Measurements from ENCODE around the gene PLEKHA7. TPM values are rescaled to one million over a fixed set of nuclear protein-coding genes. Genes with fewer than 3 reads are reported as not detected.

The PLEKHA7 gene
- total RNA-seq, 1 experiment from 2014 or later = 18.4 TPM

- no peaks in the 10 kb centered on the region for H3K36me3 ChIP-seq (ENCODE audit: low read depth, low read length)
- H4K20me1 ChIP-seq (ENCODE audit: low read length) = no peaks in the 10 kb centered on the region
- H3K9ac ChIP-seq (ENCODE audit: low read length) = no peak overlapping the region
- no peak for TF ChIP-seq EZH2phosphoT487 (IDR thresholded peaks at IDR 0.05; ENCODE audit: borderline replicate concordance, low read length)
- no peak for TF ChIP-seq CTCF (conservative IDR thresholded peaks at IDR 0.05; ENCODE audit: low read depth, low read length)
- no peak for TF ChIP-seq EZH2 (IDR thresholded peaks at IDR 0.05; ENCODE audit: low read length, unreplicated experiment)
- no peak overlapping the region for H3K4me2 ChIP-seq (ENCODE audit: low read length)
- DNase-seq (no peak), ATAC-seq (no peak)
- no TSS peak for BruUV-seq (replicated peaks)
- no peak overlapping the region for H3K27ac ChIP-seq (ENCODE audit: low read length)
- no peak overlapping the region for H2AFZ ChIP-seq (ENCODE audit: low read length)
- no peak overlapping the region for H3K4me3 ChIP-seq (ENCODE audit: low read length)
- intact Hi-C loops (cut with micrococcal nuclease) = no loop called here
- no peaks in the 10 kb centered on the region for H3K79me2 ChIP-seq (ENCODE audit: low read length)
- no peaks in the 10 kb centered on the region for H3K9me3 ChIP-seq (ENCODE audit: low read length)
- H3K27me3 ChIP-seq (ENCODE audit: low read length) = no peaks in the 10 kb centered on the region
- no peaks in the 10 kb centered on the region for H3K4me1 ChIP-seq (ENCODE audit: insufficient read depth, low read length)
- no peaks in the 10 kb centered on the region for H3F3A ChIP-seq (ENCODE audit: low read length, unreplicated experiment)
- no peaks in the 10 kb centered on the region for H3K9me2 ChIP-seq (replicated peaks; ENCODE audit: low read length)
- ChIA-PET CTCF (no interaction called here), POLR2A (ENCODE audit: unreplicated experiment) (no interaction called here)
These were observed 153.6 kb downstream of the PLEKHA7 start for GRCh38 chr11:16860617-16861016.

GRCh38 chr11:16859651-16860050 is 154.6 kb downstream of the PLEKHA7 start:
- Histone ChIP-seq H3K79me2 (ENCODE audit: low read length) (no peaks in the 10 kb centered on the region), H3K4me1 (ENCODE audit: insufficient read depth, low read length) (no peaks in the 10 kb centered on the region), H2AFZ (ENCODE audit: low read length) (no peak overlapping the region), H3K4me3 (ENCODE audit: low read length) (no peak overlapping the region), H3K4me2 (ENCODE audit: low read length) (no peak overlapping the region), H3K9me3 (ENCODE audit: low read length) (no peaks in the 10 kb centered on the region), H3K27me3 (ENCODE audit: low read length) (no peaks in the 10 kb centered on the region), H3K36me3 (ENCODE audit: low read depth, low read length) (no peaks in the 10 kb centered on the region), H4K20me1 (ENCODE audit: low read length) (no peaks in the 10 kb centered on the region), H3K9ac (ENCODE audit: low read length) (no peak overlapping the region), H3F3A (ENCODE audit: low read length, unreplicated experiment) (no peaks in the 10 kb centered on the region), H3K9me2 (replicated peaks; ENCODE audit: low read length) (no peaks in the 10 kb centered on the region), H3K27ac (ENCODE audit: low read length) (no peak overlapping the region)
- DNase-seq (no peak), ATAC-seq (no peak)
- ChIA-PET POLR2A (ENCODE audit: unreplicated experiment) (no interaction called here), CTCF (no interaction called here)
- BruUV-seq (replicated peaks) = no TSS peak
- no peak for TF ChIP-seq CTCF (conservative IDR thresholded peaks at IDR 0.05; ENCODE audit: low read depth, low read length)
- no peak for TF ChIP-seq EZH2 (IDR thresholded peaks at IDR 0.05; ENCODE audit: low read length, unreplicated experiment)
- TF ChIP-seq EZH2phosphoT487 (IDR thresholded peaks at IDR 0.05; ENCODE audit: borderline replicate concordance, low read length) = no peak
- intact Hi-C loops (cut with micrococcal nuclease) = no loop called here

- no peak overlapping the region for H3K4me2 ChIP-seq (ENCODE audit: low read length)
- H2AFZ ChIP-seq (ENCODE audit: low read length) = no peak overlapping the region
- no peaks in the 10 kb centered on the region for H3F3A ChIP-seq (ENCODE audit: low read length, unreplicated experiment)
- no peaks in the 10 kb centered on the region for H4K20me1 ChIP-seq (ENCODE audit: low read length)
- H3K79me2 ChIP-seq (ENCODE audit: low read length) = no peaks in the 10 kb centered on the region
- no TSS peak for BruUV-seq (replicated peaks)
- H3K9me3 ChIP-seq (ENCODE audit: low read length) = no peaks in the 10 kb centered on the region
- H3K9me2 ChIP-seq (replicated peaks; ENCODE audit: low read length) = no peaks in the 10 kb centered on the region
- no peak for DNase-seq
- ATAC-seq = no peak
- H3K4me1 ChIP-seq (ENCODE audit: insufficient read depth, low read length) = no peaks in the 10 kb centered on the region
- no peak overlapping the region for H3K4me3 ChIP-seq (ENCODE audit: low read length)
- CTCF ChIA-PET = no interaction called here
- H3K9ac ChIP-seq (ENCODE audit: low read length) = no peak overlapping the region
- intact Hi-C loops (cut with micrococcal nuclease) = no loop called here
- POLR2A ChIA-PET (ENCODE audit: unreplicated experiment) = no interaction called here
- no peaks in the 10 kb centered on the region; the same call in 1 of the 2 replicates for H3K36me3 ChIP-seq (ENCODE audit: low read depth, low read length)
- H3K27me3 ChIP-seq (ENCODE audit: low read length) = no peaks in the 10 kb centered on the region
- no peak for TF ChIP-seq EZH2phosphoT487 (IDR thresholded peaks at IDR 0.05; ENCODE audit: borderline replicate concordance, low read length)
- TF ChIP-seq CTCF (conservative IDR thresholded peaks at IDR 0.05; ENCODE audit: low read depth, low read length) = no peak
- no peak for TF ChIP-seq EZH2 (IDR thresholded peaks at IDR 0.05; ENCODE audit: low read length, unreplicated experiment)
- no peak overlapping the region for H3K27ac ChIP-seq (ENCODE audit: low read length)
These were observed 157.0 kb downstream of the PLEKHA7 start for GRCh38 chr11:16857186-16857585.

All from PC-3 (cell line).